ENCODE results near the gene TBATA.

The TBATA gene

DNA sequence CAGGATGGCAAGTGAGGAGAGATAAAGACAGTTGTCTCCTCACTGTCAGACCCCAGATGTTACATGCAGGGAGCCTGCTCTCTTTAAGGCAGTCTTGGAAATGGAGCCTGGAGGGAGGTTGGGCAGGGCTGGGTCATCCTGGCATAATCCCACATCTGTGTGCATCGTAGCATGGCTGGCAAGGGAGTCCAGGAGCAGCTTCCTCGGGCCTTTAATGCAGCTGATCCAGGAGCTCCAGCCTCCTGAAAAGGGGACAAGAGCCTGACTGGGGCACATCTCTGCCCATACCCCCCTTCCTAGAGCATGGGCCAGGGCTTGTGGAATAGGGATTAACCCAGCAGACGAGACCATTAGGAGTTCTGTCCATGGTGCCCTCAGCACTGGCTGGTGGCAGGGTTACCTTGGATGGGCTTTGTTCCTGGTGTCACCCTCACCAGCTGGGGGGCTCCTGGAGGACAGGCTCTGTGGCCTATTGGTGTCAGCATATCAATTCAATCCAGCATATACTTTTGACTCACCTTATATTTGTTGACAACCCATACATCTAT, 34.9 kb downstream of the TBATA start:
- no peak for ATAC-seq (replicated peaks; ENCODE audit: extremely low read depth, poor library complexity, severe bottlenecking)
- no peaks in the 10 kb centered on the region for H3K36me3 Mint-ChIP-seq (ENCODE audit: insufficient read depth)

GRCh38 chr10:70749756-70750155, 35.4 kb downstream of the TBATA start:
- Mint-ChIP-seq H3K36me3 (ENCODE audit: insufficient read depth) (no peaks in the 10 kb centered on the region), H3K27me3 (no peaks in the 10 kb centered on the region), H3K9me3 (no peaks in the 10 kb centered on the region)

More for the DNA sequence above, 34.9 kb downstream of the TBATA start:
- Mint-ChIP-seq H3K27ac (ENCODE audit: low read depth) (no peak overlapping the region), H3K4me1 (no peaks in the 10 kb centered on the region), H3K9me3 (no peaks in the 10 kb centered on the region), H3K27me3 (no peaks in the 10 kb centered on the region), H3K4me3 (no peak overlapping the region)
- no peak for DNase-seq (ENCODE audit: low spot score in 2 of 2)

DNA sequence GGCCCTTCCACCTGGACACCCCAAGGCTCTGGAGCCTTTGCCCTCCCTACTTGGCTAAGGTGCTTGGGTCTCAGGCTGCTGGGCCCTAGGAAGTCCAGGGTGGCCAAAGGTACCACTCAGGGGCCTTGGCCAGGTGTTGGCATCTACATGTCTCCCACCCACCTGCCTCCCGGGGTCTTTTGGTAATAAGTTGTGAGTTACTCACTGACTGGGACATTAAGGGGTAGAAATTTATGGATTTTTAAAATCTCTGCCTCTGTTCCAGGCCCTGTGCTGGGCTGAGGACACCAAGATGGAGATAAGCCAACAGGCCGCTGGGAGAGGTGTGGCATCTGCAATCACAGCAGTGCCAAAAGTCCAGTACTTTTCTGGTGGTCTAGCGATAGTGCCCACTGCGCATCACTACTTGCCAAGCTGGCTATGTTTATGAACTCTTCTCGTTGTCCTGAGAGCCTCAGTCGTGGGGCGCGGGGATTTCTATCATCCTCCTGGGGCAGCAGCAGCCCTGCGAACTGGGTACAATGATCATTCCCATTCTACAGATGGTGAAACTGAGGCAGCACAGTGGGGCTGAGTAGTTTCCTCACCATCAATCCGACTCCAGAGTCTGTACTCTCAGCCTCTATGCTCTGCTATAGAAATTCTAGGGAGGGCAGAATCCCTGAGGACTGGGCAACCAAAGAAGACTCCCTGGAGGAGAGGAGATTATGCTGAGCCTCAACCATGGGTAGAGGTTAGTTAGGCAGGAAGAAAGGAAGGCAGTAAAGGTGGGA, 36.2 kb downstream of the TBATA start:
- H3K27me3 Mint-ChIP-seq: no peaks in the 10 kb centered on the region
- no peak overlapping the region for H3K27ac Mint-ChIP-seq (ENCODE audit: low read depth)
- H3K4me3 Mint-ChIP-seq: no peak overlapping the region
- no peaks in the 10 kb centered on the region for H3K36me3 Mint-ChIP-seq (ENCODE audit: insufficient read depth)
- DNase-seq (ENCODE audit: low spot score in 2 of 2) (no peak), ATAC-seq (replicated peaks; ENCODE audit: extremely low read depth, poor library complexity, severe bottlenecking) (no peak)
- no peaks in the 10 kb centered on the region for H3K4me1 Mint-ChIP-seq
- no peaks in the 10 kb centered on the region for H3K9me3 Mint-ChIP-seq

More at GRCh38 chr10:70749756-70750155, 35.4 kb downstream of the TBATA start:
- no peaks in the 10 kb centered on the region for H3K4me1 Mint-ChIP-seq
- H3K27ac Mint-ChIP-seq (ENCODE audit: low read depth): no peak overlapping the region
- no peak for ATAC-seq (replicated peaks; ENCODE audit: extremely low read depth, poor library complexity, severe bottlenecking)
- DNase-seq (ENCODE audit: low spot score in 2 of 2): no peak
- H3K4me3 Mint-ChIP-seq: no peak overlapping the region

- Mint-ChIP-seq H3K27ac (ENCODE audit: low read depth) (no peak overlapping the region), H3K4me3 (no peak overlapping the region), H3K36me3 (ENCODE audit: insufficient read depth) (no peaks in the 10 kb centered on the region), H3K27me3 (no peaks in the 10 kb centered on the region), H3K4me1 (no peaks in the 10 kb centered on the region), H3K9me3 (no peaks in the 10 kb centered on the region)
- DNase-seq (ENCODE audit: low spot score in 2 of 2) (no peak), ATAC-seq (replicated peaks; ENCODE audit: extremely low read depth, poor library complexity, severe bottlenecking) (no peak)
Measured at GRCh38 chr10:70748305-70748704, 36.9 kb downstream of the TBATA start.

DNA sequence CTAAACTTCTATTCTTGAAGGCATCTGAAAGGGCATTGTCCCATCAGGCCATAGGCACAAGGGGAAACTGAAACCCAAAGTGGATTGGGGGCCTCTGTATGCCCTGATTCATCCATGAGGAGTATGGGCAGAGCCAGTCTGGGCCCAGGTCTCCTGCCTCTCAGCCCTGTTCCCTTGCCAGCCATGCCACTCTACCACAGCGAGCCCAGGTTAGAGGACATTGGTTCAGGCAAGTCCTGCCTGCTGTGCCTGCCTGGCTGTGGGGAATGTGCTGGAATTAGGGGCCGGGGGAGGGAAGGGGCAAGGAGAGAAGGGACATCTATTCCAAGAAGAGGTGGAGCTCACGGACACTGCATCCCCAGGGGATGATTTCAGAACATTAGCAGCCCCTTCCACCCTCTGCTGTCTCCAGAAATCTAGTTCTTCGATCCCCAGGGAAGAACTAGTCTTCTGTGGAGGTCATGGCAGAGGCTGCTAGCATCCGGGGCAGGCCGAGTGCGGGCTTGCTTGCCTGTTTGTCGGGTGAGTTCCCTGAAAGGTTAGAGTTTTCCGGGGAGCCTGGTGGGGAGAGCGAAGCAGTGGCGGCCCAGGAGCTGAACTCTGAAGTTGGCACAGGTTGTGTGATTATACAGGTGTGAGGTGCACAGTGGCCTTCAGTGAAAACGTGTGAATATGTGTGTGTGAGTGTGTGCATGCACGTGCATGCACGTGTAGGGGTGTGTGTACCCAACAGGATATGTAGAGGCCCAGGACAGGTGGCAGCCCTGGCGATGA, 37.8 kb downstream of the TBATA start:
- Mint-ChIP-seq H3K27ac (ENCODE audit: low read depth) (no peak overlapping the region), H3K9me3 (no peaks in the 10 kb centered on the region), H3K4me3 (no peak overlapping the region), H3K27me3 (no peaks in the 10 kb centered on the region), H3K4me1 (peaks cover 6% of the 10 kb centered on the region), H3K36me3 (ENCODE audit: insufficient read depth) (no peaks in the 10 kb centered on the region)
- DNase-seq (ENCODE audit: low spot score in 2 of 2): no peak
- no peak for ATAC-seq (replicated peaks; ENCODE audit: extremely low read depth, poor library complexity, severe bottlenecking)

DNA sequence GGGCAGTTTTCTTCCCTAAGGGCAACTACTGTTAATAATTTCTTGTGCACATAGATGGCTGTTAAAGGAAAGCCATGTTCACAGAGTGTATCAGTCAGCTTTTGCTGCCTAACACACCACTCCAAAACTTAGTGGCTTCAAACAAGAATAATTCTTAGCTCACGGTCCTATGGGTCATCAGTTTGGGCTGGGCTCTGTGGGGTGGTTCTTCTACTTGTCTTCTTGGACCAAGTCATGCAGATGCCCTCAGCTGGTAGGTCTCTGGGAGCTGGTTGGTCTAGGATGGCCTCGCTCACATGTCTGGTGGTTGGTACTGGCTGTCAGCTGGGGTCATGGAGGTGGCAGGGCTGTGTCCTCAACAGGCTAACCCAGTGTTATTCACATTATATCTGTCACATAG, 39.6 kb downstream of the TBATA start:
- peaks cover 7% of the 10 kb centered on the region for H3K4me1 Mint-ChIP-seq
- no peaks in the 10 kb centered on the region for H3K9me3 Mint-ChIP-seq
- DNase-seq (ENCODE audit: low spot score in 2 of 2) (no peak), ATAC-seq (replicated peaks; ENCODE audit: extremely low read depth, poor library complexity, severe bottlenecking) (no peak)
- H3K36me3 Mint-ChIP-seq (ENCODE audit: insufficient read depth): no peaks in the 10 kb centered on the region
- no peak overlapping the region for H3K27ac Mint-ChIP-seq (ENCODE audit: low read depth)
- H3K27me3 Mint-ChIP-seq: no peaks in the 10 kb centered on the region
- H3K4me3 Mint-ChIP-seq: no peak overlapping the region

- Mint-ChIP-seq H3K27ac (ENCODE audit: low read depth) (no peak overlapping the region), H3K9me3 (no peaks in the 10 kb centered on the region), H3K27me3 (no peaks in the 10 kb centered on the region), H3K4me3 (no peak overlapping the region), H3K36me3 (ENCODE audit: insufficient read depth) (no peaks in the 10 kb centered on the region), H3K4me1 (peaks cover 7% of the 10 kb centered on the region)
- DNase-seq (ENCODE audit: low spot score in 2 of 2): no peak
- ATAC-seq (replicated peaks; ENCODE audit: extremely low read depth, poor library complexity, severe bottlenecking): no peak
Measured at GRCh38 chr10:70744617-70745143, 40.5 kb downstream of the TBATA start.

DNA sequence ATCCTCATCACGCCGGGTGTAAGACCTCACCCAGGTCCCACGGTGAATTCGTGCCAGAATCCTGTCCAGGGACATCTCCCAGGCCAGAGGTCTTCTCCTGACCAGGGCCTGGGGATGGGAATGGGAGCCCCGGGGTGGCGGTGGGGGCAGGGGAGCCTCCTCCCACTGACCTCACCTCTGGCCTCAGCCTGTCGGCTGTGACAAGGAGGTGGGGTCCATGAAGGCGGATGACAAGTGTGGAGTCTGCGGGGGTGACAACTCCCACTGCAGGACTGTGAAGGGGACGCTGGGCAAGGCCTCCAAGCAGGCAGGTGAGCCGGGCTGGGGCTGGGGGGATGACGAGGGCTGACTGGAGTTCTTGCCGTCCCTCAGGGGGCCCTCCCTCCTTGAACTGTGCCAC, 41.3 kb downstream of the TBATA start:
- Mint-ChIP-seq H3K4me3 (no peak overlapping the region), H3K4me1 (peaks cover 7% of the 10 kb centered on the region), H3K27ac (ENCODE audit: low read depth) (no peak overlapping the region), H3K27me3 (no peaks in the 10 kb centered on the region), H3K9me3 (no peaks in the 10 kb centered on the region), H3K36me3 (ENCODE audit: insufficient read depth) (no peaks in the 10 kb centered on the region)
- no peak for DNase-seq (ENCODE audit: low spot score in 2 of 2)
- no peak for ATAC-seq (replicated peaks; ENCODE audit: extremely low read depth, poor library complexity, severe bottlenecking)

DNA sequence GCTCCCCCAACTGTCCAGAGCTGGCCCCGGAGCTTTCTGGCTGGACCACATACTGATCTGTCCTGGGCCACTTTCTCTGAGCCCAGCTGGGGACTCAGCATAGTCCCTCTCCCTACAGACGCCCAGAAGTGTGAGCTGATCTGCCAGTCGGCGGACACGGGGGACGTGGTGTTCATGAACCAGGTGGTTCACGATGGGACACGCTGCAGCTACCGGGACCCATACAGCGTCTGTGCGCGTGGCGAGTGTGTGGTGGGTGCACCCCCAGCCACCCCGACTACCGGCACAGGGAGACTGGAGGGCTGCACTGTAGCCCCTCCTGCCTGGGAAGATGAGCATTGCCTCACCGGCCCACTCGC, 41.8 kb downstream of the TBATA start:
- no peak for ATAC-seq (replicated peaks; ENCODE audit: extremely low read depth, poor library complexity, severe bottlenecking)
- H3K4me1 Mint-ChIP-seq: peaks cover 7% of the 10 kb centered on the region
- no peaks in the 10 kb centered on the region for H3K27me3 Mint-ChIP-seq
- no peaks in the 10 kb centered on the region for H3K9me3 Mint-ChIP-seq
- no peaks in the 10 kb centered on the region for H3K36me3 Mint-ChIP-seq (ENCODE audit: insufficient read depth)
- DNase-seq (ENCODE audit: low spot score in 2 of 2): no peak
- no peak overlapping the region for H3K27ac Mint-ChIP-seq (ENCODE audit: low read depth)
- H3K4me3 Mint-ChIP-seq: no peak overlapping the region

- ATAC-seq (replicated peaks; ENCODE audit: extremely low read depth, poor library complexity, severe bottlenecking) (no peak), DNase-seq (ENCODE audit: low spot score in 2 of 2) (no peak)
- H3K9me3 Mint-ChIP-seq: no peaks in the 10 kb centered on the region
- no peak overlapping the region for H3K27ac Mint-ChIP-seq (ENCODE audit: low read depth)
- no peak overlapping the region for H3K4me3 Mint-ChIP-seq
- no peaks in the 10 kb centered on the region for H3K27me3 Mint-ChIP-seq
- H3K36me3 Mint-ChIP-seq (ENCODE audit: insufficient read depth): no peaks in the 10 kb centered on the region
- peaks cover 7% of the 10 kb centered on the region for H3K4me1 Mint-ChIP-seq
Measured at GRCh38 chr10:70742537-70743429, 42.4 kb downstream of the TBATA start.

DNA sequence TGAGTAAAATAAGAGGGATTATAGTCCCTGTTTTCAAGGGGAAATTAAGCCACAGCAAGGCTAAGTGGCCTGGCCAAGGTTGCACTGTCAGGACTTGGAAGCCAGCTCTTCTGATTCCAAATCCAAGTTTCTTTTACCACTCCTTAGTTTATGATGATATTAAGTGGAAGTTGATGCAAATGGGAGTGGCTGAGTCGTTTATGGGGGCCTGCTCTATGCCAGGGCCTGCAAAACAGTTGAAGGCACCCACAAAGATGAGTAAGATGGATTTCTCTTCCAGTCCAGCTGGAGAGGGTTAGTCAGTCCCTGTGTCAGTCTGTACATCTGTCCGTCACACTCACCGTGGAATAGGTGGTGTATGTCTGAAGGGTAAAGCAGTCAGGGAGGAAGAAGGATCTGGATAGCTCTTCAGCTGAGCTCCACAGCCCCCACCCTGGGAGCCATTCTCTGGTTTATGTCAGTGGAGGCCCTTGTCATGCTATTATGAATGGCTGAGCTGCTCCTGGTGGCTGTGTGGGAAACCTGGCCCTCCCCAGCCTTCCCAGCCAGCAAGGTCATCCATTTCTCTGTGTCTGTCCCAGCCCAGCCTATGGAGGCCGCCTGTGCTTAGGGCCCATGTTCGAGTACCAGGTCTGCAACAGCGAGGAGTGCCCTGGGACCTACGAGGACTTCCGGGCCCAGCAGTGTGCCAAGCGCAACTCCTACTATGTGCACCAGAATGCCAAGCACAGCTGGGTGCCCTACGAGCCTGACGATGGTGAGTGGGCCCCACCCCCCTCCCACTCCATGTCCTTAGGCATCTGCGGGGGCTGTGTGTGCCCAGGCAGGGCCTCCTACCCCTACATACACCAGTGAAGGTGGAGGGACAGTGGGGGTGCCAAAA, 44.5 kb downstream of the TBATA start:
- H3K4me1 Mint-ChIP-seq: peaks cover 7% of the 10 kb centered on the region
- no peak overlapping the region for H3K4me3 Mint-ChIP-seq
- H3K27ac Mint-ChIP-seq (ENCODE audit: low read depth): no peak overlapping the region
- ATAC-seq (replicated peaks; ENCODE audit: extremely low read depth, poor library complexity, severe bottlenecking) (no peak), DNase-seq (ENCODE audit: low spot score in 2 of 2) (no peak)
- no peaks in the 10 kb centered on the region for H3K9me3 Mint-ChIP-seq
- H3K36me3 Mint-ChIP-seq (ENCODE audit: insufficient read depth): no peaks in the 10 kb centered on the region
- no peaks in the 10 kb centered on the region for H3K27me3 Mint-ChIP-seq

Measured in central memory CD8-positive, alpha-beta T cell (primary cell).